SK-N-SH (cell line): ENCODE data around the gene TGFBI. TPM values are rescaled to one million over a fixed set of nuclear protein-coding genes. Genes with fewer than 3 reads are reported as not detected.

ENCODE experiments used
- CTCF ChIA-PET: fragments of 300-600, 350-600 bp; formaldehyde crosslinking; extraction: SDS; loops from one replicate; lab custom pipeline; 2021; lab: Yijun Ruan, JAX
- POLR2A ChIA-PET: fragments of 350-600 bp; sonication (Branson Sonifier 250); formaldehyde crosslinking; extraction: SDS; loops from one replicate; lab custom pipeline; 2020; ENCODE audit warnings: antibody characterized with exemption, inconsistent platforms; lab: Yijun Ruan, JAX
- DNase-seq: peaks from one replicate; pipeline ENCODE4 v3.0.0; 2012
- H2AFZ ChIP-seq: fragments of 200-600 bp; sonication (generic); 2 replicates; pipeline ENCODE4 v1.8.1; 2016; ENCODE audit warnings: antibody characterized with exemption, mild to moderate bottlenecking, low read depth
- H3F3A ChIP-seq: fragments of 200-600 bp; sonication (generic); replicated peaks from 2 replicates; pipeline ENCODE3; 2016; ENCODE audit warnings: antibody characterized with exemption, mild to moderate bottlenecking; ENCODE audit not compliant: insufficient read depth
- H3K27ac ChIP-seq, 2 experiments: fragments of 200-500 bp in 1 of 2; fragments of 200-600 bp in 1 of 2; sonication (Bioruptor generic) in 1 of 2; sonication (generic), shearing (Covaris generic) in 1 of 2; 2 replicates each; pipeline versions ENCODE4 v1.5.1 to v1.6.1; 2014 to 2016; ENCODE audit warnings: low read depth in 2 of 2, inconsistent platforms in 1 of 2, low read length in 1 of 2, mild to moderate bottlenecking in 1 of 2, mixed read lengths in 1 of 2
- H3K27me3 ChIP-seq: fragments of 200-600 bp; sonication (generic), shearing (Covaris generic); 2 replicates; pipeline ENCODE4 v1.6.1; 2016; ENCODE audit warnings: mixed run types; ENCODE audit not compliant: insufficient read depth
- H3K36me3 ChIP-seq, 2 experiments: fragments of 200-500 bp in 1 of 2; fragments of 200-600 bp in 1 of 2; sonication (Bioruptor generic) in 1 of 2; sonication (generic) in 1 of 2; replicated peaks in 1 of 2; 2 replicates each; pipeline versions ENCODE3 to v1.5.1; 2014 to 2016; ENCODE audit warnings: low read length in 1 of 2, mild to moderate bottlenecking in 1 of 2; ENCODE audit not compliant: insufficient read depth in 2 of 2, control insufficient read depth in 1 of 2
- H3K4me1 ChIP-seq, 2 experiments: fragments of 200-500 bp in 1 of 2; fragments of 200-600 bp in 1 of 2; sonication (Bioruptor generic) in 1 of 2; sonication (generic), shearing (Covaris generic) in 1 of 2; 2 replicates each; pipeline versions ENCODE4 v1.5.1 to v1.6.1; 2014 to 2016; ENCODE audit warnings: low read depth in 1 of 2, low read length in 1 of 2, mixed run types in 1 of 2; ENCODE audit not compliant: insufficient read depth in 2 of 2, control insufficient read depth in 1 of 2
- H3K4me2 ChIP-seq: fragments of 200-600 bp; sonication (generic), shearing (Covaris generic); 2 replicates; pipeline ENCODE4 v1.6.1; 2017; ENCODE audit warnings: mixed run types
- H3K4me3 ChIP-seq, 2 experiments: fragments of 200-500 bp in 1 of 2; fragments of 200-600 bp in 1 of 2; sonication (Bioruptor generic) in 1 of 2; sonication (generic), shearing (Covaris generic) in 1 of 2; 2 replicates each; pipeline versions ENCODE4 v1.5.1 to v1.8.1; 2014 to 2016; ENCODE audit warnings: low read depth in 2 of 2, inconsistent platforms in 1 of 2, low read length in 1 of 2, mild to moderate bottlenecking in 1 of 2, mixed read lengths in 1 of 2, moderate library complexity in 1 of 2
- H3K79me2 ChIP-seq: fragments of 200-600 bp; sonication (generic); 2 replicates; pipeline ENCODE4 v1.8.1; 2017; ENCODE audit warnings: mild to moderate bottlenecking; ENCODE audit not compliant: insufficient read depth
- H3K9ac ChIP-seq: fragments of 200-600 bp; sonication (generic); 2 replicates; pipeline ENCODE4 v1.6.1; 2017; ENCODE audit warnings: mixed run types
- H3K9me2 ChIP-seq: fragments of 200-600 bp; sonication (generic); 2 replicates; pipeline ENCODE4 v1.6.1; 2017; ENCODE audit warnings: mixed run types
- H3K9me3 ChIP-seq: fragments of 200-600 bp; sonication (generic); 2 replicates; pipeline ENCODE4 v1.6.1; 2017; ENCODE audit warnings: mixed run types, mild to moderate bottlenecking, moderate library complexity
- H4K20me1 ChIP-seq: fragments of 200-600 bp; sonication (generic); 2 replicates; pipeline ENCODE4 v1.6.1; 2017; ENCODE audit warnings: mild to moderate bottlenecking, mixed run types; ENCODE audit not compliant: insufficient read depth
- CHD2 ChIP-seq: fragments of 150-350 bp; IDR thresholded peaks from 2 replicates; pipeline ENCODE4 v1.6.1; 2018; ENCODE audit warnings: low read length; ENCODE audit not compliant: partially characterized antibody
- ELF1 ChIP-seq: IDR thresholded peaks from 2 replicates; pipeline ENCODE4 v1.4.0; 2012
- EP300 ChIP-seq, 2 experiments: IDR thresholded peaks; 2 replicates each; pipeline versions ENCODE4 v1.4.0 to v1.6.1; 2012; ENCODE audit warnings: borderline replicate concordance in 1 of 2, low read depth in 1 of 2, low read length in 1 of 2
- FOSL2 ChIP-seq: IDR thresholded peaks from 2 replicates; pipeline ENCODE4 v1.4.0; 2012; ENCODE audit warnings: low read depth, mild to moderate bottlenecking, moderate library complexity, borderline replicate concordance
- FOXM1 ChIP-seq: IDR thresholded peaks from 2 replicates; pipeline ENCODE4 v1.4.0; 2012; ENCODE audit warnings: low read depth, mild to moderate bottlenecking
- GABPA ChIP-seq: IDR thresholded peaks from 2 replicates; pipeline ENCODE4 v1.4.0; 2012; ENCODE audit warnings: low read depth, mild to moderate bottlenecking
- JUND ChIP-seq: IDR thresholded peaks from 2 replicates; pipeline ENCODE4 v1.4.0; 2012
- NFIC ChIP-seq: IDR thresholded peaks from 2 replicates; pipeline ENCODE4 v1.4.0; 2012; ENCODE audit warnings: borderline replicate concordance
- NRF1 ChIP-seq: IDR thresholded peaks from 2 replicates; pipeline ENCODE4 v1.6.1; 2012; ENCODE audit warnings: low read depth, mild to moderate bottlenecking, low read length
- RCOR1 ChIP-seq: fragments of 150-350 bp; IDR thresholded peaks from 2 replicates; pipeline ENCODE4 v1.6.1; 2017; ENCODE audit warnings: antibody characterized with exemption, low read length
- RXRA ChIP-seq: IDR thresholded peaks from 2 replicates; pipeline ENCODE4 v1.4.0; 2012; ENCODE audit warnings: low read depth, mild to moderate bottlenecking, borderline replicate concordance
- SIN3A ChIP-seq: IDR thresholded peaks from 2 replicates; pipeline ENCODE4 v1.6.1; 2012; ENCODE audit warnings: low read depth, mild to moderate bottlenecking, low read length, moderate library complexity, borderline replicate concordance
- TEAD4 ChIP-seq: IDR thresholded peaks from 2 replicates; pipeline ENCODE4 v1.4.0; 2012; ENCODE audit warnings: mild to moderate bottlenecking, borderline replicate concordance; ENCODE audit not compliant: insufficient read depth
- USF2 ChIP-seq: fragments of 150-350 bp; IDR thresholded peaks from 2 replicates; pipeline ENCODE4 v1.6.1; 2017; ENCODE audit warnings: antibody characterized with exemption, low read length, low read depth, borderline replicate concordance
- WGBS: methylation state at CpG from one replicate; pipeline ENCODE4 v1.1.6; 2017; ENCODE audit warnings: low lambda C conversion rate; 5-methylcytosine and 5-hydroxymethylcytosine counted together
- polyA plus RNA-seq, 3 experiments: library from polyadenylated mRNA; depleted of rRNA; stranded (reverse); fragments of >200 nt; gene quantifications; 2 replicates each; pipeline ENCODE4 v1.2.3, GENCODE V29; 2012

Gene TGFBI
- polyA plus RNA-seq, 1 of the 3 experiments (the other 2 are of a cell fraction): 2,678 TPM

- TF ChIP-seq FOXM1: no peak
- TF ChIP-seq USF2: no peak
- TF ChIP-seq ELF1: no peak
- no peak for TF ChIP-seq FOSL2
- TF ChIP-seq CHD2: no peak
- no peak for TF ChIP-seq TEAD4
- TF ChIP-seq, all 33 proteins: peak for 0
These were observed 2.9 kb downstream of the TGFBI start (continued) for GRCh38 chr5:136031711-136032110.

GRCh38 chr5:136032564-136032963 lies 3.8 kb downstream of the TGFBI start:
- peaks cover 33 to 60% of the 10 kb centered on the region in 2 experiments for H3K36me3 ChIP-seq
- H3K9me2 ChIP-seq: no peaks in the 10 kb centered on the region
- no peaks in the 10 kb centered on the region for H3K9me3 ChIP-seq
- no peak for DNase-seq
- ChIA-PET POLR2A (no interaction called here), CTCF (interaction anchor here (1.0 to 2.0 kb wide), 3 partner anchors 26 to 95 kb away, joined by 3 to 5 read pairs (median 3); no protein-coding TSS in a partner anchor)
- peaks cover 53 to 60% of the 10 kb centered on the region in 2 experiments for H3K4me1 ChIP-seq
- WGBS: 65% methylated on average over 2 of the region's 2 CpGs
- H3K27ac ChIP-seq: peak overlapping the region; percentile 72 to 85; a peak in 3 of 4 replicates
- peak overlapping the region; percentile 84; the same call in 1 of the 2 replicates for H3K9ac ChIP-seq
- no peaks in the 10 kb centered on the region for H3K27me3 ChIP-seq
- H3K4me3 ChIP-seq: peak overlapping the region; percentile 58 to 71; a peak in 2 of 4 replicates
- H3F3A ChIP-seq: peaks cover 65% of the 10 kb centered on the region
- peaks cover 75% of the 10 kb centered on the region for H3K79me2 ChIP-seq
- H4K20me1 ChIP-seq: peaks cover 64% of the 10 kb centered on the region
- TF ChIP-seq JUND (no peak), RCOR1 (no peak), CHD2 (no peak), USF2 (no peak), GABPA (no peak), NRF1 (no peak), EP300 (IDR thresholded peaks at IDR 0.05; ENCODE audit: borderline replicate concordance in 1 of 2, low read depth in 1 of 2, low read length in 1 of 2) (no peak), RXRA (no peak), NFIC (no peak)
- no peak overlapping the region for H2AFZ ChIP-seq
- peak overlapping the region; percentile 84 for H3K4me2 ChIP-seq

- peak overlapping the region; percentile 84; the same call in 1 of the 2 replicates for H3K9ac ChIP-seq
- H3K9me3 ChIP-seq: no peaks in the 10 kb centered on the region
- H2AFZ ChIP-seq: no peak overlapping the region
- ChIA-PET CTCF (interaction anchor here (1.5 to 2.0 kb wide), 2 partner anchors 25 to 49 kb away, joined by 3 to 5 read pairs; no protein-coding TSS in a partner anchor), POLR2A (no interaction called here)
- peaks cover 71% of the 10 kb centered on the region for H3F3A ChIP-seq
- no peaks in the 10 kb centered on the region for H3K27me3 ChIP-seq
- H3K36me3 ChIP-seq: peaks cover 36 to 66% of the 10 kb centered on the region in 2 experiments
- peak overlapping the region; percentile 84 for H3K4me2 ChIP-seq
- 0 out of 2 replicates have a peak, but pooled peaks have one; percentile 32 for TF ChIP-seq SIN3A
- no peak for TF ChIP-seq JUND
- H3K9me2 ChIP-seq: no peaks in the 10 kb centered on the region
- peaks cover 57 to 66% of the 10 kb centered on the region in 2 experiments for H3K4me1 ChIP-seq
- peak overlapping the region in 1 of 2 experiments; percentile 58; a peak in 2 of 4 replicates for H3K4me3 ChIP-seq
- peaks cover 64% of the 10 kb centered on the region for H4K20me1 ChIP-seq
- WGBS: 50% methylated on average over 1 of the region's 1 CpG
- H3K27ac ChIP-seq: peak overlapping the region; percentile 59 to 72; a peak in 3 of 4 replicates
- DNase-seq: no peak
- H3K79me2 ChIP-seq: peaks cover 77% of the 10 kb centered on the region
These were observed 4.4 kb downstream of the TGFBI start for GRCh38 chr5:136033234-136033633.
